Naive B cell (primary cell): Measurements from ENCODE around the gene FLT1. TPM values are rescaled to one million over a fixed set of nuclear protein-coding genes. Genes with fewer than 3 reads are reported as not detected.

Experiments
- ATAC-seq, 2 donors: fragments of 150-1000 bp; cut with Tn5 transposase; 2 replicates each; pipeline ENCODE4 v1.10.0; 2021; ENCODE audit warnings: low read depth in 2 of 2, mild to moderate bottlenecking in 2 of 2, moderate library complexity in 2 of 2
- DNase-seq: peaks from one replicate; pipeline ENCODE4 v3.0.0; 2022
- H3K27ac Mint-ChIP-seq, 6 donors: one replicate each; pipeline ENCODE4 v1.8.0; 2020 to 2022; ENCODE audit warnings: mild to moderate bottlenecking in 6 of 6, mixed read lengths in 6 of 6, moderate library complexity in 5 of 6, inconsistent platforms in 2 of 6
- H3K27me3 Mint-ChIP-seq, 3 donors: one replicate each; pipeline ENCODE4 v1.8.0; 2021 to 2022; ENCODE audit warnings: mixed read lengths in 3 of 3, mild to moderate bottlenecking in 1 of 3
- H3K36me3 Mint-ChIP-seq, 2 donors: one replicate each; pipeline ENCODE4 v1.8.0; 2020 to 2022; ENCODE audit warnings: mixed read lengths in 2 of 2, inconsistent platforms in 1 of 2, mild to moderate bottlenecking in 1 of 2
- H3K4me1 Mint-ChIP-seq, 3 donors: one replicate each; pipeline ENCODE4 v1.8.0; 2020 to 2022; ENCODE audit warnings: mixed read lengths in 3 of 3, inconsistent platforms in 1 of 3, mild to moderate bottlenecking in 1 of 3, moderate library complexity in 1 of 3
- H3K4me3 Mint-ChIP-seq, 8 donors: one replicate each; pipeline ENCODE4 v1.8.0; 2020 to 2022; ENCODE audit warnings: mild to moderate bottlenecking in 8 of 8, mixed read lengths in 8 of 8, moderate library complexity in 8 of 8, inconsistent platforms in 2 of 8
- H3K9me3 Mint-ChIP-seq, 7 donors: one replicate each; pipeline ENCODE4 v1.8.0; 2020 to 2022; ENCODE audit warnings: mixed read lengths in 7 of 7, mild to moderate bottlenecking in 5 of 7, inconsistent platforms in 2 of 7, moderate library complexity in 1 of 7
- polyA plus RNA-seq, 6 donors: library from polyadenylated mRNA; unstranded; fragments of 300-500 nt; fragmentation: Illumina TruSeq; gene quantifications; one replicate each; pipeline ENCODE4 v1.2.3, GENCODE V29; 2021; ENCODE audit warnings: low read depth in 6 of 6

Gene FLT1
- polyA plus RNA-seq, 6 donors from 2014 or later, result 1.3 to 4.2 (median 3.7) TPM

- H3K27me3 Mint-ChIP-seq, result peaks cover 0 to 9% (median 0%) of the 10 kb centered on the region in 3 donors
- DNase-seq (no peak), ATAC-seq (no peak)
- no peak overlapping the region for H3K27ac Mint-ChIP-seq
- peaks cover 4 to 9% (median 6%) of the 10 kb centered on the region in 3 donors for H3K4me1 Mint-ChIP-seq
- H3K36me3 Mint-ChIP-seq, result peaks cover 7 to 10% of the 10 kb centered on the region in 2 donors
- H3K4me3 Mint-ChIP-seq, result no peak overlapping the region
- H3K9me3 Mint-ChIP-seq, result peaks cover 0 to 2% (median 0%) of the 10 kb centered on the region in 7 donors
Measured at GRCh38 chr13:28347456-28348371, 147.2 kb downstream of the FLT1 start.

GRCh38 chr13:28346154-28346553 is 148.8 kb downstream of the FLT1 start:
- no peak overlapping the region for H3K4me3 Mint-ChIP-seq
- ATAC-seq (no peak), DNase-seq (no peak)
- H3K27me3 Mint-ChIP-seq, result peaks cover 0 to 9% (median 0%) of the 10 kb centered on the region in 3 donors
- peaks cover 3 to 4% (median 3%) of the 10 kb centered on the region in 3 donors for H3K4me1 Mint-ChIP-seq
- H3K9me3 Mint-ChIP-seq, result peaks cover 0 to 2% (median 0%) of the 10 kb centered on the region in 7 donors
- no peak overlapping the region for H3K27ac Mint-ChIP-seq
- peaks cover 10 to 11% of the 10 kb centered on the region in 2 donors for H3K36me3 Mint-ChIP-seq

- peaks cover 0 to 9% (median 0%) of the 10 kb centered on the region in 3 donors for H3K27me3 Mint-ChIP-seq
- peaks cover 0 to 2% (median 0%) of the 10 kb centered on the region in 7 donors for H3K9me3 Mint-ChIP-seq
- H3K4me3 Mint-ChIP-seq, result no peak overlapping the region
- ATAC-seq (no peak), DNase-seq (no peak)
- H3K27ac Mint-ChIP-seq, result peak overlapping the region in 4 of 6 donors; percentile 28 to 86 (median 64)
- H3K36me3 Mint-ChIP-seq, result peaks cover 10 to 13% of the 10 kb centered on the region in 2 donors
- H3K4me1 Mint-ChIP-seq, result peaks cover 3 to 4% (median 3%) of the 10 kb centered on the region in 3 donors
Measured at GRCh38 chr13:28344163-28344562, 150.8 kb downstream of the FLT1 start.

- peaks cover 0 to 2% (median 0%) of the 10 kb centered on the region in 7 donors for H3K9me3 Mint-ChIP-seq
- H3K36me3 Mint-ChIP-seq, result peaks cover 19 to 22% of the 10 kb centered on the region in 2 donors
- peak overlapping the region in 1 of 6 donors; percentile 29 for H3K27ac Mint-ChIP-seq
- DNase-seq, result no peak
- ATAC-seq, result no peak
- H3K27me3 Mint-ChIP-seq, result peaks cover 0 to 9% (median 0%) of the 10 kb centered on the region in 3 donors
- H3K4me3 Mint-ChIP-seq, result no peak overlapping the region
- no peaks in the 10 kb centered on the region for H3K4me1 Mint-ChIP-seq
Measured at GRCh38 chr13:28342251-28342650, 152.7 kb downstream of the FLT1 start.

- H3K4me1 Mint-ChIP-seq, result no peaks in the 10 kb centered on the region
- DNase-seq (no peak), ATAC-seq (no peak)
- H3K27me3 Mint-ChIP-seq, result peaks cover 0 to 9% (median 0%) of the 10 kb centered on the region in 3 donors
- peaks cover 0 to 2% (median 0%) of the 10 kb centered on the region in 7 donors for H3K9me3 Mint-ChIP-seq
- H3K27ac Mint-ChIP-seq, result peak overlapping the region in 1 of 6 donors; percentile 31
- H3K4me3 Mint-ChIP-seq, result no peak overlapping the region
- peaks cover 19 to 22% of the 10 kb centered on the region in 2 donors for H3K36me3 Mint-ChIP-seq
Measured at GRCh38 chr13:28340272-28340793, 154.6 kb downstream of the FLT1 start.

- H3K4me1 Mint-ChIP-seq, result no peaks in the 10 kb centered on the region
- H3K9me3 Mint-ChIP-seq, result peaks cover 0 to 2% (median 0%) of the 10 kb centered on the region in 7 donors
- H3K4me3 Mint-ChIP-seq, result no peak overlapping the region
- H3K27me3 Mint-ChIP-seq, result peaks cover 0 to 7% (median 0%) of the 10 kb centered on the region in 3 donors
- H3K36me3 Mint-ChIP-seq, result peaks cover 17 to 22% of the 10 kb centered on the region in 2 donors
- peak overlapping the region in 2 of 6 donors; percentile 5 to 28 for H3K27ac Mint-ChIP-seq
- ATAC-seq (no peak), DNase-seq (no peak)
Measured at GRCh38 chr13:28339419-28339818, 155.5 kb downstream of the FLT1 start.

GRCh38 chr13:28338742-28339141 is 156.2 kb downstream of the FLT1 start:
- H3K4me3 Mint-ChIP-seq, result no peak overlapping the region
- no peak overlapping the region for H3K27ac Mint-ChIP-seq
- H3K27me3 Mint-ChIP-seq, result no peaks in the 10 kb centered on the region
- ATAC-seq (no peak), DNase-seq (no peak)
- peaks cover 0 to 2% (median 0%) of the 10 kb centered on the region in 7 donors for H3K9me3 Mint-ChIP-seq
- no peaks in the 10 kb centered on the region for H3K4me1 Mint-ChIP-seq
- peaks cover 11 to 15% of the 10 kb centered on the region in 2 donors for H3K36me3 Mint-ChIP-seq

GRCh38 chr13:28338006-28338574 is 156.8 kb downstream of the FLT1 start:
- Mint-ChIP-seq H3K4me1 (no peaks in the 10 kb centered on the region), H3K9me3 (peaks cover 0 to 2% (median 0%) of the 10 kb centered on the region in 7 donors), H3K4me3 (no peak overlapping the region), H3K27me3 (no peaks in the 10 kb centered on the region), H3K36me3 (peaks cover 10 to 15% of the 10 kb centered on the region in 2 donors), H3K27ac (no peak overlapping the region)
- ATAC-seq (no peak), DNase-seq (no peak)

GRCh38 chr13:28337166-28338005 is 157.5 kb downstream of the FLT1 start:
- Mint-ChIP-seq H3K4me3 (no peak overlapping the region), H3K9me3 (peaks cover 0 to 2% (median 0%) of the 10 kb centered on the region in 7 donors), H3K27ac (no peak overlapping the region), H3K4me1 (no peaks in the 10 kb centered on the region), H3K36me3 (peaks cover 10 to 15% of the 10 kb centered on the region in 2 donors), H3K27me3 (no peaks in the 10 kb centered on the region)
- DNase-seq (no peak), ATAC-seq (no peak)

GRCh38 chr13:28336193-28336657 is 158.7 kb downstream of the FLT1 start:
- Mint-ChIP-seq H3K4me1 (no peaks in the 10 kb centered on the region), H3K4me3 (no peak overlapping the region), H3K27me3 (no peaks in the 10 kb centered on the region), H3K9me3 (peaks cover 0 to 2% (median 0%) of the 10 kb centered on the region in 7 donors), H3K27ac (peak overlapping the region in 1 of 6 donors; percentile 24), H3K36me3 (peaks cover 10 to 11% of the 10 kb centered on the region in 2 donors)
- ATAC-seq (no peak), DNase-seq (no peak)

GRCh38 chr13:28333204-28333881 is 161.6 kb downstream of the FLT1 start:
- H3K36me3 Mint-ChIP-seq, result peaks cover under 1 to 2% of the 10 kb centered on the region in 2 donors
- no peak overlapping the region for H3K27ac Mint-ChIP-seq
- H3K27me3 Mint-ChIP-seq, result no peaks in the 10 kb centered on the region
- no peaks in the 10 kb centered on the region for H3K4me1 Mint-ChIP-seq
- no peak for DNase-seq
- ATAC-seq, result no peak
- no peak overlapping the region for H3K4me3 Mint-ChIP-seq
- peaks cover 0 to 2% (median 0%) of the 10 kb centered on the region in 7 donors for H3K9me3 Mint-ChIP-seq

- H3K36me3 Mint-ChIP-seq, result no peaks in the 10 kb centered on the region
- H3K27me3 Mint-ChIP-seq, result no peaks in the 10 kb centered on the region
- peaks cover 0 to 6% (median 6%) of the 10 kb centered on the region in 3 donors for H3K4me1 Mint-ChIP-seq
- DNase-seq (no peak), ATAC-seq (no peak)
- no peaks in the 10 kb centered on the region for H3K9me3 Mint-ChIP-seq
- no peak overlapping the region for H3K27ac Mint-ChIP-seq
- no peak overlapping the region for H3K4me3 Mint-ChIP-seq
Measured at GRCh38 chr13:28329395-28330158, 165.4 kb downstream of the FLT1 start.
